OCI-M2 (cell line): ENCODE results near the gene COL4A2.

Source experiments
- DNase-seq: peaks from one replicate; lab custom pipeline; 2025; ENCODE audit not compliant: unreplicated experiment; lab: John Stamatoyannopoulos, UW

The COL4A2 gene

GRCh38 chr13:110336681-110337080 is 29.6 kb downstream of the COL4A2 start:
- DNase-seq = no peak

GRCh38 chr13:110337247-110337646 is 30.2 kb downstream of the COL4A2 start:
- no peak for DNase-seq

- no peak for DNase-seq
Measured at GRCh38 chr13:110338441-110339101, 31.5 kb downstream of the COL4A2 start.

GRCh38 chr13:110339263-110339662 is 32.2 kb downstream of the COL4A2 start:
- no peak for DNase-seq

GRCh38 chr13:110339975-110340550 is 33.0 kb downstream of the COL4A2 start:
- no peak for DNase-seq

- DNase-seq = no peak
Measured at GRCh38 chr13:110340812-110341444, 33.8 kb downstream of the COL4A2 start.

- no peak for DNase-seq
Measured at GRCh38 chr13:110341445-110342244, 34.6 kb downstream of the COL4A2 start.

GRCh38 chr13:110342474-110342873 is 35.4 kb downstream of the COL4A2 start:
- DNase-seq = no peak

- DNase-seq = no peak
Measured at GRCh38 chr13:110343241-110343865, 36.3 kb downstream of the COL4A2 start.

GRCh38 chr13:110344320-110344719 is 37.2 kb downstream of the COL4A2 start:
- no peak for DNase-seq

GRCh38 chr13:110345266-110345665 is 38.2 kb downstream of the COL4A2 start:
- DNase-seq = no peak

GRCh38 chr13:110345701-110346100 is 38.6 kb downstream of the COL4A2 start:
- DNase-seq = no peak

- no peak for DNase-seq
Measured at GRCh38 chr13:110346661-110347067, 39.6 kb downstream of the COL4A2 start.

GRCh38 chr13:110347088-110347487 is 40.0 kb downstream of the COL4A2 start:
- DNase-seq = no peak

- DNase-seq = no peak
Measured at GRCh38 chr13:110347535-110348308, 40.6 kb downstream of the COL4A2 start.

- DNase-seq = no peak
Measured at GRCh38 chr13:110348309-110349105, 41.4 kb downstream of the COL4A2 start.

- no peak for DNase-seq
Measured at GRCh38 chr13:110349239-110349638, 42.2 kb downstream of the COL4A2 start.

- no peak for DNase-seq
Measured at GRCh38 chr13:110350049-110350448, 43.0 kb downstream of the COL4A2 start.

GRCh38 chr13:110350509-110350908 is 43.4 kb downstream of the COL4A2 start:
- DNase-seq = no peak
